Caco-2 (cell line): Measurements from ENCODE around the gene GLI2. TPM values are rescaled to one million over a fixed set of nuclear protein-coding genes. Genes with fewer than 3 reads are reported as not detected.

ENCODE experiments used
- BruUV-seq: library from RNA; stranded (reverse); fragments of 400-500 nt; replicated peaks from 2 replicates; lab custom pipeline; 2021; lab: Mats Ljungman, UMichigan
- CTCF ChIA-PET: fragments of 300-600 bp; sonication (Branson Sonifier 250); formaldehyde crosslinking; loops from one replicate; lab custom pipeline; 2022; ENCODE audit warnings: antibody characterized with exemption; lab: Charles Lee
- POLR2A ChIA-PET: fragments of 300-600 bp; sonication (Branson Sonifier 250); formaldehyde crosslinking; loops from one replicate; lab custom pipeline; 2022; ENCODE audit warnings: antibody characterized with exemption; lab: Charles Lee
- DNase-seq, 2 experiments: peaks; one replicate each; pipeline versions ENCODE4 v3.0.0 to v3.0.0-alpha.2; 2020 to 2022
- H3K27me3 ChIP-seq: replicated peaks from 2 replicates; pipeline ENCODE4 v1.6.0; 2011; ENCODE audit warnings: low read length; ENCODE audit not compliant: control insufficient read depth, insufficient read depth
- H3K36me3 ChIP-seq: 2 replicates; pipeline ENCODE4 v1.5.1; 2011; ENCODE audit warnings: low read length; ENCODE audit not compliant: control insufficient read depth, insufficient read depth
- H3K4me1 ChIP-seq: fragments of 250-450 bp; sonication (Bioruptor Pico); 2 replicates; pipeline ENCODE4 v1.5.1; 2020; ENCODE audit warnings: mild to moderate bottlenecking
- H3K4me3 ChIP-seq: 2 replicates; pipeline ENCODE4 v1.5.1; 2011; ENCODE audit warnings: low read depth, mild to moderate bottlenecking, control low read depth, low read length
- H3K9me3 ChIP-seq: fragments of 250-450 bp; sonication (Bioruptor Pico); 2 replicates; pipeline ENCODE4 v1.5.1; 2020; ENCODE audit warnings: mild to moderate bottlenecking, moderate library complexity
- H3K27ac Mint-ChIP-seq: one replicate; pipeline ENCODE4 v1.8.0; 2022; ENCODE audit warnings: mixed read lengths; ENCODE audit not compliant: unreplicated experiment
- H3K27me3 Mint-ChIP-seq: one replicate; pipeline ENCODE4 v1.8.0; 2022; ENCODE audit warnings: mixed read lengths; ENCODE audit not compliant: insufficient read depth, unreplicated experiment
- H3K36me3 Mint-ChIP-seq: one replicate; pipeline ENCODE4 v1.8.0; 2022; ENCODE audit warnings: mild to moderate bottlenecking, mixed read lengths; ENCODE audit not compliant: insufficient read depth, unreplicated experiment
- H3K4me1 Mint-ChIP-seq: one replicate; pipeline ENCODE4 v1.8.0; 2022; ENCODE audit warnings: low read depth, mixed read lengths; ENCODE audit not compliant: unreplicated experiment
- H3K4me3 Mint-ChIP-seq: one replicate; pipeline ENCODE4 v1.8.0; 2022; ENCODE audit warnings: mild to moderate bottlenecking, moderate library complexity, mixed read lengths; ENCODE audit not compliant: unreplicated experiment
- H3K9me3 Mint-ChIP-seq: one replicate; pipeline ENCODE4 v1.8.0; 2022; ENCODE audit warnings: mixed read lengths; ENCODE audit not compliant: unreplicated experiment
- CTCF ChIP-seq, 2 experiments: fragments of 200-600 bp in 1 of 2; IDR thresholded peaks; 1 replicate in 1 of 2; 2 replicates in 1 of 2; pipeline versions ENCODE4 v1.5.1 to v1.8.0; 2011 to 2022; ENCODE audit warnings: antibody characterized with exemption in 1 of 2, control low read depth in 1 of 2, inconsistent platforms in 1 of 2, low read depth in 1 of 2, low read length in 1 of 2, mild to moderate bottlenecking in 1 of 2, moderate library complexity in 1 of 2; ENCODE audit not compliant: insufficient read depth in 1 of 2, severe bottlenecking in 1 of 2, unreplicated experiment in 1 of 2
- intact Hi-C: fragments of 100-400 bp; cut with micrococcal nuclease; formaldehyde crosslinking; loops from one replicate; pipeline ENCODE4 v1.10.0; 2022; ENCODE audit not compliant: unreplicated experiment
- total RNA-seq: library from RNA; stranded (reverse); gene quantifications from 2 replicates; pipeline ENCODE4 v1.2.3, GENCODE V29; 2022

GLI2 gene
- total RNA-seq, 1 experiment from 2014 or later, result 0.70 TPM

- Mint-ChIP-seq H3K4me3 (no peak overlapping the region), H3K9me3 (peaks cover 12% of the 10 kb centered on the region), H3K27ac (no peak overlapping the region), H3K36me3 (no peaks in the 10 kb centered on the region), H3K27me3 (peaks cover 8% of the 10 kb centered on the region), H3K4me1 (no peaks in the 10 kb centered on the region)
- Histone ChIP-seq H3K4me3 (no peak overlapping the region), H3K9me3 (peaks cover 7% of the 10 kb centered on the region), H3K4me1 (no peaks in the 10 kb centered on the region), H3K36me3 (no peaks in the 10 kb centered on the region), H3K27me3 (no peaks in the 10 kb centered on the region)
- ChIA-PET CTCF (interaction anchor here (1.0 kb wide), 1 partner anchor 346 kb away, joined by 3 read pairs; no protein-coding TSS in a partner anchor), POLR2A (no interaction called here)
- DNase-seq, result peak in 1 of 2 experiments; percentile 1
- no peak for TF ChIP-seq CTCF (IDR thresholded peaks at IDR 0.05; ENCODE audit: insufficient read depth in 1 of 2, low read depth in 1 of 2, low read length in 1 of 2, severe bottlenecking in 1 of 2, unreplicated experiment in 1 of 2)
- intact Hi-C loops, result loop anchor here (10.0 kb wide), 1 partner anchor 125 kb away; no protein-coding TSS in a partner anchor
- no TSS peak for BruUV-seq
Observed at GRCh38 chr2:120729406-120730399, 6.0 kb upstream of the GLI2 start.

DNA sequence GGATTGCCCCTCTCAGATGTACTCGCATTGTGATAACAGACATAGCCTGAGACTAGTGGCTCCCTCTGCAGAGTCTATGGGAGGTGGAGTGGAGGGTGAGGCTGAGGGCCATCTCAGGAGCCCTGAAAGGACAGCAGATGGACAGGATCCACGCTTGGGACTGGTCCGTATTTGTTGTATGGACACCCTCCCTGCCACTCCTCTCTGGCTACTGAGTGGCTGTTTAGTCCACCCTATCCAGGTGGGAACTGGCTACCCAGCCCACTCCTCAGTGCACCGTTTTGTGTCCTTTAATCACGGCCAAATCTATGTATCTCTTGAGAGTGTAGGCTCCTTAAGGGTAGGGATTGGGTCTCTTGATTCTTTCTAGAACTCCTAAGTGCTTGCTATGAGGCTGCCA lies 4.5 kb upstream of the GLI2 start:
- no peaks in the 10 kb centered on the region for H3K4me1 Mint-ChIP-seq
- TF ChIP-seq CTCF (IDR thresholded peaks at IDR 0.05; ENCODE audit: insufficient read depth in 1 of 2, low read depth in 1 of 2, low read length in 1 of 2, severe bottlenecking in 1 of 2, unreplicated experiment in 1 of 2), result no peak
- no peak overlapping the region for H3K27ac Mint-ChIP-seq
- Histone ChIP-seq H3K27me3 (no peaks in the 10 kb centered on the region), H3K9me3 (peaks cover 5% of the 10 kb centered on the region), H3K36me3 (no peaks in the 10 kb centered on the region), H3K4me1 (no peaks in the 10 kb centered on the region), H3K4me3 (no peak overlapping the region)
- POLR2A ChIA-PET, result no interaction called here
- CTCF ChIA-PET, result no interaction called here
- peaks cover 8% of the 10 kb centered on the region for H3K9me3 Mint-ChIP-seq
- no peak overlapping the region for H3K4me3 Mint-ChIP-seq
- H3K36me3 Mint-ChIP-seq, result no peaks in the 10 kb centered on the region
- peak in 1 of 2 experiments; percentile 11 for DNase-seq
- BruUV-seq, result no TSS peak
- H3K27me3 Mint-ChIP-seq, result peaks cover 8% of the 10 kb centered on the region
- intact Hi-C loops, result loop anchor here (10.0 kb wide), 1 partner anchor 124 kb away; no protein-coding TSS in a partner anchor

- Histone ChIP-seq H3K36me3 (no peaks in the 10 kb centered on the region), H3K9me3 (no peaks in the 10 kb centered on the region), H3K4me1 (no peaks in the 10 kb centered on the region; the same call in 1 of the 2 replicates), H3K4me3 (no peak overlapping the region), H3K27me3 (0 out of 2 replicates have a peak, but pooled peaks cover 1% of the 10 kb centered on the region)
- POLR2A ChIA-PET, result no interaction called here
- peak in 1 of 2 experiments; percentile 4 for DNase-seq
- Mint-ChIP-seq H3K27me3 (peaks cover 11% of the 10 kb centered on the region), H3K27ac (no peak overlapping the region), H3K36me3 (no peaks in the 10 kb centered on the region), H3K4me1 (no peaks in the 10 kb centered on the region), H3K4me3 (no peak overlapping the region), H3K9me3 (no peaks in the 10 kb centered on the region)
- intact Hi-C loops, result loop anchor here (10.0 kb wide), 1 partner anchor 122 kb away; no protein-coding TSS in a partner anchor
- CTCF ChIA-PET, result no interaction called here
- no TSS peak for BruUV-seq
- no peak for TF ChIP-seq CTCF (IDR thresholded peaks at IDR 0.05; ENCODE audit: insufficient read depth in 1 of 2, low read depth in 1 of 2, low read length in 1 of 2, severe bottlenecking in 1 of 2, unreplicated experiment in 1 of 2)
Observed at GRCh38 chr2:120732506-120733237, 3.0 kb upstream of the GLI2 start.
